ENCODE results near the gene TOM1. TPM values are rescaled to one million over a fixed set of nuclear protein-coding genes. Genes with fewer than 3 reads are reported as not detected.
A peak's percentile ranks its signal among the peaks of the same experiment; 100 is the strongest.

Gene TOM1
- polyA plus RNA-seq, 1 donor, result 66.8 TPM

DNA sequence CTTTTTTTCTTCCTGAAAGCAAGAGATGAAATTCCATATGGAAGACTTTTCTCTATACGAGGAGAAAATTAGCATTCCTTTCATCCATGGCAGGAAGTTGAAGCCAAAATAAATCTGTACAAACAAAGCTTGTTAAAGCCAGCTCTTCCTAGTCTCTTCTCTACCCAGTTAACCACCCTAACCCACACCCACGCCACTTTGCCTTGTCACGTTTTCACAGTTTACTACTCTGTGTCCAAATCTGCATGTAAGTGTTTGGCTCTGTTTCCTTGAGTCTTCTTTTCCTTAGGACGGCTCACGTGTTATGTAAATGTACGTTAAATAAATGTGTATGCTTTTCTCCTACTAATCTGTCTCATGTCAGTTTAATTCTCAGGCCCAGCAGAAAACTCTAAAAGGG is 74.1 kb downstream of the TOM1 start:
- peaks cover 36% of the 10 kb centered on the region for H3K4me1 ChIP-seq (ENCODE audit: control insufficient read depth, insufficient read depth, low read length)
- H3K4me3 ChIP-seq (ENCODE audit: low read length), result no peak overlapping the region
- WGBS (ENCODE audit: insufficient coverage, low lambda C conversion rate), result 94% methylated on average over 5 of the region's 6 CpGs
- H3K9me3 ChIP-seq (ENCODE audit: control insufficient read depth, low read depth, low read length), result no peaks in the 10 kb centered on the region
- H3K27me3 ChIP-seq (ENCODE audit: control insufficient read depth, insufficient read depth, low read length), result no peaks in the 10 kb centered on the region
- no peak for DNase-seq
- H3K36me3 ChIP-seq (ENCODE audit: control insufficient read depth, insufficient read depth, low read length), result no peaks in the 10 kb centered on the region
- H3K27ac ChIP-seq (ENCODE audit: low read length), result no peak overlapping the region

DNA sequence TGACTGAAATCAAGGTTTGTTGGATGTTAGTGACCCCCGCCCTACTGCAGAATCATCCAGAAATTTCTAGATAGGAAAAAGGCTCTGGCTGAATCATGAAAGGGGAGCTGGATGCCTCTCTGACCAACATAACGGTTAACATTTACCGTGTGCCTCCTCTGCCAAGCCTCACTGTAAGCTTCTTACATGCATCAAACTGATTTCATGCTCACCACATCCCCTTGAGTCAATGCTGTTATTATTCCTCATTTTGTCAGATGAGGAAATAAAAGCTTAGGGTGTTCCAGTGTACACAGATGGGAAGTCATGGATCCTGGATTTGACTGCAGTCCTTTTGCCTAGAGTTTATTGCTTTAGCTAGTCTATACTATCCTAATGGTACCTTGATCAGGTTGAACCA is 75.3 kb downstream of the TOM1 start:
- Histone ChIP-seq H3K9me3 (ENCODE audit: control insufficient read depth, low read depth, low read length) (no peaks in the 10 kb centered on the region), H3K27ac (ENCODE audit: low read length) (no peak overlapping the region), H3K27me3 (ENCODE audit: control insufficient read depth, insufficient read depth, low read length) (no peaks in the 10 kb centered on the region), H3K36me3 (ENCODE audit: control insufficient read depth, insufficient read depth, low read length) (no peaks in the 10 kb centered on the region), H3K4me3 (ENCODE audit: low read length) (no peak overlapping the region), H3K4me1 (ENCODE audit: control insufficient read depth, insufficient read depth, low read length) (peaks cover 42% of the 10 kb centered on the region)
- no peak for DNase-seq
- WGBS (ENCODE audit: insufficient coverage, low lambda C conversion rate), result no CpG with 5 or more reads among the region's 3 CpGs

DNA sequence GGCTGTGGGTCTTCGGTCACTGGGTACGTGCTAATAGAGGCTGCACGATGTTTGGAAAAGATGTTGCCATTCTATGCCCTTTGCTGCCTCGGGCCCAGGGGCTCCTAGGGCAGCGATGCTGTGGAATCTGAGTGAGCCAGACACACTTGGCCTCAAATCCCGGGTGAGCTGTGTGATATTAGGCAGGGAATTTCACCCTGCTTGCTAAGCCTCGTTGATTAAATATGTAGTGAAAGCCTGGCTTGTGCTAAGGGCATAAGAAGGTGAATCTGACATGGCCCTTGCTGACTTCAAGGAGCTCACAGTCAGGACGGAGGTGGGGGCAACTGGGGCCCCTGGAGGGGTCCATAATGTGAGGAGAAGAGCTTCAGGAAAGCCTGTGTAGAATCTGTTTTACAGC is 75.8 kb downstream of the TOM1 start:
- Histone ChIP-seq H3K27ac (ENCODE audit: low read length) (no peak overlapping the region), H3K4me1 (ENCODE audit: control insufficient read depth, insufficient read depth, low read length) (peaks cover 47% of the 10 kb centered on the region), H3K9me3 (ENCODE audit: control insufficient read depth, low read depth, low read length) (no peaks in the 10 kb centered on the region), H3K36me3 (ENCODE audit: control insufficient read depth, insufficient read depth, low read length) (no peaks in the 10 kb centered on the region), H3K27me3 (ENCODE audit: control insufficient read depth, insufficient read depth, low read length) (no peaks in the 10 kb centered on the region), H3K4me3 (ENCODE audit: low read length) (no peak overlapping the region)
- DNase-seq, result no peak
- no CpG with 5 or more reads among the region's 8 CpGs for WGBS (ENCODE audit: insufficient coverage, low lambda C conversion rate)

DNA sequence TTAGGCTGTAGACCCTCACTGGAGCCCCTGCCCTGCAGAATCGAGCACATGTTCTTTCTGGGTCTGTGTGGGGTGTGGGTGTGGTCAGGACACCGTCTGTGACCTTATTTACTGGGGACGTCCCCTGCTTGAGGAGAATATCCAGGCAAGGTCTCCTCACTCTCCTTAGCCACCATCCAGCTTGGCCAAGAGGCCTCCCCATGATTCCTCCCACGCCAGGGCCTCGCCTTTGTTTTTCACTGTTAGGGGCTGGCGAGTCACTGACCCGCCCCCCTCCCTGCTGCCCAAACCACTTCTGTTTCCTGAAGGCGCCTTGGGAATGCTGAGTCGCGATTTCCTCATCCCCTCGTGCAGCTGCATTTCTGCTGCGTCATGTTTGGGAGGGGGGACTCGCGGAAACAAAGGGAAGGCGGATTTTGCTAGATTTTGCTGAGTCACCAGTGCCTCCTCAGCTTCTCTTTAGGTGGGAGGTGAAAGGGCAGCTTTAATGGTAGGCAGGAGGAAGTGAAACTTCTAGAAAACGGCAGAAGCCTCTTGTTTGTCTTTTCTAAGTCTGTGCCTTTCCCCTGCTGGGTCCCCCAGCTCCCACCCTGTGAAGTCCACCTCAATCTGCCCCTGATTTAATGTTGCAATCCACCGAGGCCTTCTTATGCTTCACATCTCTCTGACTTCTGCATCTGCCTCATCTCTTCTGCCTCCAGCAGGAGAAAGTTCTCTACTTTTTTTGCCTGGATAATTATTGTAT is 77.2 kb downstream of the TOM1 start:
- peaks cover 49% of the 10 kb centered on the region for H3K4me1 ChIP-seq (ENCODE audit: control insufficient read depth, insufficient read depth, low read length)
- peak overlapping the region; percentile 91 for H3K27ac ChIP-seq (ENCODE audit: low read length)
- H3K27me3 ChIP-seq (ENCODE audit: control insufficient read depth, insufficient read depth, low read length), result no peaks in the 10 kb centered on the region
- DNase-seq, result peak; percentile 98 to 99
- no peaks in the 10 kb centered on the region for H3K36me3 ChIP-seq (ENCODE audit: control insufficient read depth, insufficient read depth, low read length)
- H3K4me3 ChIP-seq (ENCODE audit: low read length), result no peak overlapping the region
- no CpG with 5 or more reads among the region's 17 CpGs for WGBS (ENCODE audit: insufficient coverage, low lambda C conversion rate)
- H3K9me3 ChIP-seq (ENCODE audit: control insufficient read depth, low read depth, low read length), result no peaks in the 10 kb centered on the region

DNA sequence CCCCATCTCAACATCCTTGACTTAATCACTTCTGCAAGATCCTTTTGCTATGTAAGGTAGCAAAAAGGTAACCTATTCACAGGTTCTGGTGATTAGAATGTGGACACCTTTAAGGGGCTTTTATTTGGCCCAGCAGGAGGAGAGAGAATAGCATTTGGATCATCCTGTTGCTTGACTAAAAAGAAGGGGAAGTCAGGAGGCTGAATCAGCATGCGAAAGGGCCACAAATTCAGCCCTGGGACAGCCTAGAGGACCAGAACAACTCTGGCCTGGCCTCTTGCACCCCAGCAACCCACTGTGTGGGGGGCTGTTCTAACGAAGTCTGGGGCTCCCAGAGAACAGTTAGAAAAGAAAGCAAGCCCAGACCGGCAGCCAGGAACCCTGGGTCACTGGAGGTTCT is 78.0 kb downstream of the TOM1 start:
- H3K4me1 ChIP-seq (ENCODE audit: control insufficient read depth, insufficient read depth, low read length), result peaks cover 46% of the 10 kb centered on the region
- no CpG with 5 or more reads among the region's 3 CpGs for WGBS (ENCODE audit: insufficient coverage, low lambda C conversion rate)

DNA sequence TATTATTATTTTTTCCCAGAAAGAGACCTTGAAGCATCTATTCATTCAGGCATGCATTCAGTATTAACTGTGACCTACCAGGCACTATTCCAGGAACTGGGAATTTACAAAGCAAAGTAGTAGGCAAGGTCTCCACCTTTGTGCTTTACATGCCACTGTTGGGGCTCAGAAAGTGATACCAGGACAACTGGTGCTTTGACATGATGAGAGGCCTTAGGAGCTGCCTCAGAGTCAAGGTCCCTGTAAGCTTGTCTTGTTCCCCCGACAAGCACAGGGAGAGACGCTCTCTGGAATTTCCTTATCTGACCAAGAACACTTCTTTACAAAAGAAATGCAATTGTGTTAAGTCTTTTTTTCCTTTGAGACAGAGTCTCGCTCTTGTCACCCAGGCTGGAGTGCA is 78.9 kb downstream of the TOM1 start:
- H3K36me3 ChIP-seq (ENCODE audit: control insufficient read depth, insufficient read depth, low read length), result peaks cover 4% of the 10 kb centered on the region
- no CpG with 5 or more reads among the region's 3 CpGs for WGBS (ENCODE audit: insufficient coverage, low lambda C conversion rate)
- no peaks in the 10 kb centered on the region for H3K9me3 ChIP-seq (ENCODE audit: control insufficient read depth, low read depth, low read length)
- no peak overlapping the region for H3K4me3 ChIP-seq (ENCODE audit: low read length)
- no peaks in the 10 kb centered on the region for H3K27me3 ChIP-seq (ENCODE audit: control insufficient read depth, insufficient read depth, low read length)
- DNase-seq, result peak in 1 of 2 donors; percentile 68
- peaks cover 46% of the 10 kb centered on the region for H3K4me1 ChIP-seq (ENCODE audit: control insufficient read depth, insufficient read depth, low read length)
- peak overlapping the region; percentile 91 for H3K27ac ChIP-seq (ENCODE audit: low read length)

More for the DNA sequence above, 78.0 kb downstream of the TOM1 start:
- peak overlapping the region; percentile 91 for H3K27ac ChIP-seq (ENCODE audit: low read length)
- H3K27me3 ChIP-seq (ENCODE audit: control insufficient read depth, insufficient read depth, low read length), result no peaks in the 10 kb centered on the region
- no peak overlapping the region for H3K4me3 ChIP-seq (ENCODE audit: low read length)
- no peak for DNase-seq
- H3K36me3 ChIP-seq (ENCODE audit: control insufficient read depth, insufficient read depth, low read length), result no peaks in the 10 kb centered on the region
- no peaks in the 10 kb centered on the region for H3K9me3 ChIP-seq (ENCODE audit: control insufficient read depth, low read depth, low read length)

DNA sequence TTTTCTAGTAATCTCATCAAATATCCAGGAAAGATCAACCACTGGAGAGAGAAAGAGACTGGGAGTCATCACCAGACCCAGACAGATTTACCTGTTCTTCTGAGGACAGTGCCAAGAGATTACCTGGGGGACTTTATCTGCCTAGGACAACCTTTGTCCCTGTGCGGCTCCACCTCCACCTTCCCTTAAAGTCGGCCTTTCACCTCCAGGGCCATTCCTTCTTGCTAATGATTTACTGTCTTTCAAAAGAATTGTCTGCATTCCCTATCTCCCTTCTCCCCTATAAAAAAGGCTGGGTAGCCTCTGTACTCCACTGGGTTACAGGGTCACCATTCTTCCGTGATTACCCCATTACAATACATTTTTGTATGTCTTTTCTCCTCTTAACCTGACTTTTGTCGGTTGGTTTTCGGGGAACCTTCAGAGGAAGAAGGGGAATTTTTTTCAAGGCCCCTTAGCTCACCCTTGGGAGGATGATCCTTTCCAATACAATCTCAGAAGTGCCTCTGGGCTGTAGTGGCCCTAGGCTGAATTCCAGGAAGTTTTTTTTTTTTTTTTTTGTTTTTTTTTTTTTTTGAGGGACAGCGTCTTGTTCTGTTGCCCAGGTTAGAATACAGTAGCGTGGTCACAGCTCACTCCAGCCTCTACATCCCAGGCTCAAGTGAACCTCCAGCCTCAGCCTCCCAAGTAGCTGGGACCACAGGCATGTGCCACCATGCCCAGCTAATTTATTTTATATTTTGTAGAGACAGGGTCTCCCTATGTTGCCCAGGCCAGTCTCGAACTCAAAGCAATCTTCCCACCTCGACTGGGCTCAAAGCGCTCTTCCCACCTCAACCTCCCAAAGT is 79.7 kb downstream of the TOM1 start:
- H3K36me3 ChIP-seq (ENCODE audit: control insufficient read depth, insufficient read depth, low read length), result peaks cover 7% of the 10 kb centered on the region
- H3K4me1 ChIP-seq (ENCODE audit: control insufficient read depth, insufficient read depth, low read length), result peaks cover 51% of the 10 kb centered on the region
- H3K9me3 ChIP-seq (ENCODE audit: control insufficient read depth, low read depth, low read length), result no peaks in the 10 kb centered on the region
- no peak overlapping the region for H3K4me3 ChIP-seq (ENCODE audit: low read length)
- H3K27me3 ChIP-seq (ENCODE audit: control insufficient read depth, insufficient read depth, low read length), result no peaks in the 10 kb centered on the region
- DNase-seq, result peak; percentile 92 to 97
- WGBS (ENCODE audit: insufficient coverage, low lambda C conversion rate), result 18% methylated on average over 2 of the region's 10 CpGs
- H3K27ac ChIP-seq (ENCODE audit: low read length), result peak overlapping the region; percentile 91

DNA sequence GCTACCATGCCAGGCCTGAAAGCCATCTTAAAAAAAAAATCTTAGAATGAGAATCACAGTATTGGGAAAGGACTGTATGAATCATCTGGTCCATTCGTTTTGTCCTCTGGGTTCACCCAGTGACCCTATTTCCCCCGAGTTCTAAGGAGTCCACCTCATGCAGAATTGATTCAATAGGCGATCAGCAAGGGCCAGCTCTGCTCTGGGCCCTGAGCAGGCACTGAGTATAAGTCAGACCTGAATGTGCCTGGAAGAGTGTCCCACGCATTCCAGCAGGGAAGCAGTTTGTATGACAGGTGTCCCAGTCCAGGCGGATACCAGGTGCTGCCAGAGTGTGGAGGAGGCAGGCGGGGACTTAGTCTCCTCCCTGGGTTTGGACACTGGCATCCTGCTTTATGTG is 80.3 kb downstream of the TOM1 start:
- peaks cover 58% of the 10 kb centered on the region for H3K4me1 ChIP-seq (ENCODE audit: control insufficient read depth, insufficient read depth, low read length)
- no CpG with 5 or more reads among the region's 6 CpGs for WGBS (ENCODE audit: insufficient coverage, low lambda C conversion rate)

DNA sequence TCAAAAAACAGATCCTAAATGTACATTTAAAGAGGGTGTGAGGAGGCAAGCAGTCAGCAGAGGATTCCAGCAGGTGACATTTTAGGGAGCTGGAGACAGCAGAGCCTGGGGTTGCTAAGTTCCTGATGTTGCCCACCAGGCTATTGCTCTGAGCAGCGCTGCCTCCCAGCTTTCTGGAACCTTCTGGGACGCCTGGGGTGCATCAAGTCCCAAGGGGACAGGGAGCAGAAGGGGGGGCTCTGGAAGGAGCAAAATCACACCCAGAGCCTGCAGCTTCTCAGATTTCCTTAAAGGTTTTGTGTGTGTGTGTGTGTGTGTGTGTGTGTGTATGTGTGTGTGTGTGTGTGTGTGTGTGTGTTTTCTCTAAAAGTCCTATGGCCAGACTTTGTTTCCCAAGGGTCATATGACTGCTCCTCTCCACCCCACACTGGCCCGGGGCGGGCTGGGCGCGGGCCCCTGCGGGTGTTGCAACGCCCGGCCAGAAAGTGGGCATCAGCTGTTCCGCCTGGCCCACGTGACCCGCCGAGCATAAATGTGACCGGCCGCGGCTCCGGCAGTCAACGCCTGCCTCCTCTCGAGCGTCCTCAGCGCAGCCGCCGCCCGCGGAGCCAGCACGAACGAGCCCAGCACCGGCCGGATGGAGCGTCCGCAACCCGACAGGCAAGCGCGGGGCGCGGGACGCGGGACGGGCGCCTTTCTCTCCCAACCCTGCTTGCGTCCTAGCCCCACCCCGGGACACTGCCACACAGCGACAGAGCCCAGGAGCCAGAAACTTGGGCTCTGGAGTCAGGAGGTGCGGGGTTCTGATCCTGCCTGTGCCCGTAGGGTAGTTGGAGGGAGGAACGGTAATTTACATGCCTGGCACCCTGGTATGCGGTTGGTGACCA is 81.1 kb downstream of the TOM1 start, which contains the start of gene HMOX1:
Gene HMOX1 (plus strand): TSS at position 560 of the 887 bp plus-strand sequence. CDS start 78 bp downstream, at position 638.
- Histone ChIP-seq H3K27me3 (ENCODE audit: control insufficient read depth, insufficient read depth, low read length) (no peaks in the 10 kb centered on the region), H3K9me3 (ENCODE audit: control insufficient read depth, low read depth, low read length) (no peaks in the 10 kb centered on the region), H3K4me3 (ENCODE audit: low read length) (peak within 1 kb of the TSS; percentile 69), H3K4me1 (ENCODE audit: control insufficient read depth, insufficient read depth, low read length) (peaks cover 64% of the 10 kb centered on the region), H3K27ac (ENCODE audit: low read length) (peak within 1 kb of the TSS; percentile 91), H3K36me3 (ENCODE audit: control insufficient read depth, insufficient read depth, low read length) (peaks cover 9% of the 10 kb centered on the region)
- DNase-seq, result peak; percentile 91 to 96
- 0% methylated on average over 1 of the region's 47 CpGs for WGBS (ENCODE audit: insufficient coverage, low lambda C conversion rate)

More for the DNA sequence above, 80.3 kb downstream of the TOM1 start:
- Histone ChIP-seq H3K4me3 (ENCODE audit: low read length) (no peak overlapping the region), H3K9me3 (ENCODE audit: control insufficient read depth, low read depth, low read length) (no peaks in the 10 kb centered on the region), H3K36me3 (ENCODE audit: control insufficient read depth, insufficient read depth, low read length) (peaks cover 9% of the 10 kb centered on the region), H3K27ac (ENCODE audit: low read length) (peak overlapping the region; percentile 91), H3K27me3 (ENCODE audit: control insufficient read depth, insufficient read depth, low read length) (no peaks in the 10 kb centered on the region)
- peak; percentile 68 to 83 for DNase-seq

Measured in large intestine (tissue), 3 donors.